Neural progenitor cell (in vitro differentiated cells): ENCODE results near the gene CD4. TPM values are rescaled to one million over a fixed set of nuclear protein-coding genes. Genes with fewer than 3 reads are reported as not detected.

Experiments used
- DNase-seq: peaks from one replicate; pipeline ENCODE4 v3.0.0-alpha.2; 2016; ENCODE audit warnings: low spot score
- H2AFZ ChIP-seq: fragments of 200-600 bp; sonication (generic); replicated peaks from 2 replicates; pipeline ENCODE4 v1.6.1; 2016; ENCODE audit warnings: antibody characterized with exemption
- H3F3A ChIP-seq: fragments of 200-600 bp; sonication (generic); 2 replicates; pipeline ENCODE4 v1.6.1; 2016; ENCODE audit warnings: antibody characterized with exemption, low read depth
- H3K27ac ChIP-seq: fragments of 200-600 bp; sonication (generic); 2 replicates; pipeline ENCODE4 v1.5.1; 2016; ENCODE audit warnings: mild to moderate bottlenecking
- H3K27me3 ChIP-seq: fragments of 200-600 bp; sonication (generic); 2 replicates; pipeline ENCODE4 v1.6.1; 2016; ENCODE audit warnings: mild to moderate bottlenecking, moderate library complexity
- H3K36me3 ChIP-seq: fragments of 200-600 bp; sonication (generic); 2 replicates; pipeline ENCODE4 v1.5.1; 2016
- H3K4me1 ChIP-seq: fragments of 200-600 bp; sonication (generic); 2 replicates; pipeline ENCODE4 v1.6.1; 2016; ENCODE audit warnings: mixed run types
- H3K4me2 ChIP-seq: fragments of 200-600 bp; sonication (generic); 2 replicates; pipeline ENCODE4 v1.6.1; 2016
- H3K4me3 ChIP-seq: fragments of 200-600 bp; sonication (generic); 2 replicates; pipeline ENCODE4 v1.5.1; 2016
- H3K79me2 ChIP-seq: fragments of 200-600 bp; sonication (generic); 2 replicates; pipeline ENCODE4 v1.6.1; 2016; ENCODE audit warnings: low read depth
- H3K9ac ChIP-seq: fragments of 200-600 bp; sonication (generic); 2 replicates; pipeline ENCODE4 v1.6.1; 2016
- H3K9me3 ChIP-seq: fragments of 200-600 bp; sonication (generic); 2 replicates; pipeline ENCODE4 v1.5.1; 2016; ENCODE audit warnings: low read depth
- H4K20me1 ChIP-seq: fragments of 200-600 bp; sonication (generic); 2 replicates; pipeline ENCODE4 v1.6.1; 2016; ENCODE audit warnings: low read depth
- H3K27ac Mint-ChIP-seq: 3 replicates; pipeline ENCODE4 v1.8.0; 2021; ENCODE audit warnings: mixed read lengths
- H3K27me3 Mint-ChIP-seq: 2 replicates; pipeline ENCODE4 v1.8.0; 2022; ENCODE audit warnings: low read depth, mild to moderate bottlenecking, inconsistent platforms, moderate library complexity, mixed read lengths; ENCODE audit not compliant: insufficient read depth
- H3K36me3 Mint-ChIP-seq: 3 replicates; pipeline ENCODE4 v1.8.0; 2021; ENCODE audit warnings: mixed read lengths
- H3K4me1 Mint-ChIP-seq: 3 replicates; pipeline ENCODE4 v1.8.0; 2021; ENCODE audit warnings: mixed read lengths
- H3K4me3 Mint-ChIP-seq: 3 replicates; pipeline ENCODE4 v1.8.0; 2021; ENCODE audit warnings: mild to moderate bottlenecking, moderate library complexity, mixed read lengths
- H3K9me3 Mint-ChIP-seq: 3 replicates; pipeline ENCODE4 v1.8.0; 2020; ENCODE audit warnings: mixed read lengths
- EZH2 ChIP-seq: fragments of 200-600 bp; sonication (generic); IDR thresholded peaks from 2 replicates; pipeline ENCODE4 v1.6.1; 2017; ENCODE audit warnings: antibody characterized with exemption, mild to moderate bottlenecking, moderate library complexity
- EZH2phosphoT487 ChIP-seq: fragments of 200-600 bp; sonication (generic); IDR thresholded peaks from 2 replicates; pipeline ENCODE4 v1.6.1; 2017; ENCODE audit warnings: antibody characterized with exemption
- total RNA-seq: library from RNA; depleted of rRNA; stranded (reverse); fragments of >200 nt; gene quantifications from 2 replicates; pipeline ENCODE4 v1.2.3, GENCODE V29; 2015; ENCODE audit warnings: low replicate concordance
- TF ChIP-seq, protein P1 (sequence below): fragments of 200-600 bp; sonication (generic); IDR thresholded peaks from 2 replicates; pipeline ENCODE4 v1.5.1; 2017; ENCODE audit warnings: antibody characterized with exemption, mild to moderate bottlenecking

Gene CD4
- total RNA-seq, 1 donor from 2014 or later, result 2.5 TPM

DNA sequence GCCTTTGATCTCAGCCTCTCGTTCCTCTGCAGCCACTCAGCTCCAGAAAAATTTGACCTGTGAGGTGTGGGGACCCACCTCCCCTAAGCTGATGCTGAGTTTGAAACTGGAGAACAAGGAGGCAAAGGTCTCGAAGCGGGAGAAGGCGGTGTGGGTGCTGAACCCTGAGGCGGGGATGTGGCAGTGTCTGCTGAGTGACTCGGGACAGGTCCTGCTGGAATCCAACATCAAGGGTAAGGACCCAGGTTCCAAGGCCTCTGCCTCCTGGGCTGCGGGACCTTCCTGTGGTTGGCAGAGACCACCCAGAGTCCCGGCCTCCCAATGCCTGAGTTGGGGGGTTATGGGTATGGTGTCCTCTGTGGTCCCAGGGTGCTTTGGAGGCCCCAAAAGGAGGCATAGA is 27.8 kb downstream of the CD4 start:
- Histone ChIP-seq H3K4me3 (no peak overlapping the region), H3K4me2 (no peak overlapping the region), H3K9ac (no peak overlapping the region), H3K27ac (no peak overlapping the region), H3K79me2 (no peaks in the 10 kb centered on the region), H3F3A (peaks cover 39% of the 10 kb centered on the region), H3K4me1 (peaks cover 37% of the 10 kb centered on the region), H2AFZ (no peak overlapping the region), H3K36me3 (no peaks in the 10 kb centered on the region), H3K27me3 (no peaks in the 10 kb centered on the region), H3K9me3 (no peaks in the 10 kb centered on the region), H4K20me1 (no peaks in the 10 kb centered on the region)
- Mint-ChIP-seq H3K4me3 (peak overlapping the region; percentile 67), H3K4me1 (peaks cover 47% of the 10 kb centered on the region), H3K27me3 (peaks cover 11% of the 10 kb centered on the region), H3K27ac (no peak overlapping the region), H3K9me3 (no peaks in the 10 kb centered on the region), H3K36me3 (no peaks in the 10 kb centered on the region)
- DNase-seq, result no peak
- no peak for TF ChIP-seq EZH2
- TF ChIP-seq, protein P1, sequence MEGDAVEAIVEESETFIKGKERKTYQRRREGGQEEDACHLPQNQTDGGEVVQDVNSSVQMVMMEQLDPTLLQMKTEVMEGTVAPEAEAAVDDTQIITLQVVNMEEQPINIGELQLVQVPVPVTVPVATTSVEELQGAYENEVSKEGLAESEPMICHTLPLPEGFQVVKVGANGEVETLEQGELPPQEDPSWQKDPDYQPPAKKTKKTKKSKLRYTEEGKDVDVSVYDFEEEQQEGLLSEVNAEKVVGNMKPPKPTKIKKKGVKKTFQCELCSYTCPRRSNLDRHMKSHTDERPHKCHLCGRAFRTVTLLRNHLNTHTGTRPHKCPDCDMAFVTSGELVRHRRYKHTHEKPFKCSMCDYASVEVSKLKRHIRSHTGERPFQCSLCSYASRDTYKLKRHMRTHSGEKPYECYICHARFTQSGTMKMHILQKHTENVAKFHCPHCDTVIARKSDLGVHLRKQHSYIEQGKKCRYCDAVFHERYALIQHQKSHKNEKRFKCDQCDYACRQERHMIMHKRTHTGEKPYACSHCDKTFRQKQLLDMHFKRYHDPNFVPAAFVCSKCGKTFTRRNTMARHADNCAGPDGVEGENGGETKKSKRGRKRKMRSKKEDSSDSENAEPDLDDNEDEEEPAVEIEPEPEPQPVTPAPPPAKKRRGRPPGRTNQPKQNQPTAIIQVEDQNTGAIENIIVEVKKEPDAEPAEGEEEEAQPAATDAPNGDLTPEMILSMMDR, result no peak
- TF ChIP-seq EZH2phosphoT487, result no peak

DNA sequence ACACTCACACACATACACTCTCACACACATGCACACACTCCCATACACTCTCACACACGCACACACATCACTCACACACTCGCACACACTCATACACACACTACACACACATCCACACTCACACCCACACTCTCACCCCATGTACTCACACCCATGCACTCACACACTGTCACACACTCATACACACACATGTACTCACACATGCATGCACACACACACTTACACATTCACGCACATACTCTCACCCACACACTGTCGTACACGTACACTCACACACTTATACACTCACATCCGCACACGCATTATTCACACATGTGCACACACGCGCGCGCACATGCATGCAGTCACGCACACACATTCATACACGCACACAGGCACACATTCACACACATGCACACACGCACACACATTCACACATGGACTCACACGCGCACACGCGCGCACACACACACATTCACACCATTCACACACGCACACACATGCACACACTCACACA is 28.4 kb downstream of the CD4 start:
- Histone ChIP-seq H3K4me2 (peak overlapping the region; percentile 89), H4K20me1 (no peaks in the 10 kb centered on the region), H2AFZ (no peak overlapping the region), H3K27me3 (no peaks in the 10 kb centered on the region), H3K27ac (no peak overlapping the region), H3K36me3 (no peaks in the 10 kb centered on the region), H3F3A (peaks cover 45% of the 10 kb centered on the region), H3K79me2 (no peaks in the 10 kb centered on the region), H3K4me3 (no peak overlapping the region), H3K4me1 (peaks cover 43% of the 10 kb centered on the region), H3K9ac (no peak overlapping the region), H3K9me3 (no peaks in the 10 kb centered on the region)
- no peak for TF ChIP-seq EZH2
- TF ChIP-seq, protein P1, result no peak
- TF ChIP-seq EZH2phosphoT487, result no peak
- no peaks in the 10 kb centered on the region for H3K9me3 Mint-ChIP-seq
- peaks cover 53% of the 10 kb centered on the region for H3K4me1 Mint-ChIP-seq
- peak overlapping the region; percentile 58 for H3K27ac Mint-ChIP-seq
- H3K4me3 Mint-ChIP-seq, result peak overlapping the region; percentile 4
- H3K36me3 Mint-ChIP-seq, result no peaks in the 10 kb centered on the region
- H3K27me3 Mint-ChIP-seq, result peaks cover 9% of the 10 kb centered on the region
- no peak for DNase-seq

DNA sequence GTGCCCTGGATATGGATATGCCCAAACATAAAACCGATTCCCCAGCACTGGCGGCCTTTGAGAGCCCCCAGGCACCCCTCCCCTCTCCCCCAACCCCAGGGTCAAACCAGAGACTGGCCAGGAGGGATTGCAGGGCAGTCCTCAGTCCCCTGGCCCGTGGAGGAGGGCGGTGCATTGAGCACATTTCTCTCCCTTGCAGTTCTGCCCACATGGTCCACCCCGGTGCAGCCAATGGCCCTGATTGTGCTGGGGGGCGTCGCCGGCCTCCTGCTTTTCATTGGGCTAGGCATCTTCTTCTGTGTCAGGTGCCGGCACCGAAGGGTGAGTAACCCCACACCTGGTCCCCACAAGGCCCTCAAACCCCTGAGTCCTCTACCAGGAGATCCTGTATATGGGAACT is 28.9 kb downstream of the CD4 start:
- Mint-ChIP-seq H3K9me3 (no peaks in the 10 kb centered on the region), H3K27me3 (peaks cover 9% of the 10 kb centered on the region), H3K4me1 (peaks cover 58% of the 10 kb centered on the region), H3K36me3 (peaks cover 3% of the 10 kb centered on the region), H3K4me3 (peak overlapping the region; percentile 73), H3K27ac (peak overlapping the region; percentile 96)
- H3K4me1 ChIP-seq, result peaks cover 48% of the 10 kb centered on the region
- no peaks in the 10 kb centered on the region for H3K79me2 ChIP-seq
- no peaks in the 10 kb centered on the region for H3K9me3 ChIP-seq
- TF ChIP-seq EZH2, result no peak
- TF ChIP-seq, protein P1, result no peak
- TF ChIP-seq EZH2phosphoT487, result no peak
- no peak overlapping the region for H2AFZ ChIP-seq
- no peak overlapping the region for H3K4me3 ChIP-seq
- no peaks in the 10 kb centered on the region for H3K36me3 ChIP-seq
- no peaks in the 10 kb centered on the region for H3K27me3 ChIP-seq
- peak overlapping the region; percentile 89 for H3K4me2 ChIP-seq
- peak; percentile 52 for DNase-seq
- no peak overlapping the region for H3K27ac ChIP-seq
- H3K9ac ChIP-seq, result no peak overlapping the region
- H4K20me1 ChIP-seq, result no peaks in the 10 kb centered on the region
- H3F3A ChIP-seq, result peaks cover 51% of the 10 kb centered on the region
